ENCODE results near the gene HECW1. TPM values are rescaled to one million over a fixed set of nuclear protein-coding genes. Genes with fewer than 3 reads are reported as not detected.

Gene HECW1
- total RNA-seq, 3 donors from 2014 or later, result 0.76 to 1.6 (median 1.2) TPM

- no peak overlapping the region for H3K4me3 ChIP-seq
- TF ChIP-seq, protein P1, sequence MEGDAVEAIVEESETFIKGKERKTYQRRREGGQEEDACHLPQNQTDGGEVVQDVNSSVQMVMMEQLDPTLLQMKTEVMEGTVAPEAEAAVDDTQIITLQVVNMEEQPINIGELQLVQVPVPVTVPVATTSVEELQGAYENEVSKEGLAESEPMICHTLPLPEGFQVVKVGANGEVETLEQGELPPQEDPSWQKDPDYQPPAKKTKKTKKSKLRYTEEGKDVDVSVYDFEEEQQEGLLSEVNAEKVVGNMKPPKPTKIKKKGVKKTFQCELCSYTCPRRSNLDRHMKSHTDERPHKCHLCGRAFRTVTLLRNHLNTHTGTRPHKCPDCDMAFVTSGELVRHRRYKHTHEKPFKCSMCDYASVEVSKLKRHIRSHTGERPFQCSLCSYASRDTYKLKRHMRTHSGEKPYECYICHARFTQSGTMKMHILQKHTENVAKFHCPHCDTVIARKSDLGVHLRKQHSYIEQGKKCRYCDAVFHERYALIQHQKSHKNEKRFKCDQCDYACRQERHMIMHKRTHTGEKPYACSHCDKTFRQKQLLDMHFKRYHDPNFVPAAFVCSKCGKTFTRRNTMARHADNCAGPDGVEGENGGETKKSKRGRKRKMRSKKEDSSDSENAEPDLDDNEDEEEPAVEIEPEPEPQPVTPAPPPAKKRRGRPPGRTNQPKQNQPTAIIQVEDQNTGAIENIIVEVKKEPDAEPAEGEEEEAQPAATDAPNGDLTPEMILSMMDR (IDR thresholded peaks at IDR 0.05), result no peak
- DNase-seq (no peak), ATAC-seq (no peak)
- H3K4me1 ChIP-seq (ENCODE audit: low read depth), result no peaks in the 10 kb centered on the region
- H3K9me3 ChIP-seq, result no peaks in the 10 kb centered on the region
- H3K36me3 ChIP-seq (ENCODE audit: low read depth), result no peaks in the 10 kb centered on the region
- intact Hi-C loops (cut with DNase I, micrococcal nuclease), result no loop called here
These were observed 356.6 kb downstream of the HECW1 start for GRCh38 chr7:43469051-43469450.

- no peaks in the 10 kb centered on the region for H3K36me3 ChIP-seq (ENCODE audit: low read depth)
- no peak for ATAC-seq
These were observed 357.7 kb downstream of the HECW1 start for GRCh38 chr7:43470110-43470509.

DNA sequence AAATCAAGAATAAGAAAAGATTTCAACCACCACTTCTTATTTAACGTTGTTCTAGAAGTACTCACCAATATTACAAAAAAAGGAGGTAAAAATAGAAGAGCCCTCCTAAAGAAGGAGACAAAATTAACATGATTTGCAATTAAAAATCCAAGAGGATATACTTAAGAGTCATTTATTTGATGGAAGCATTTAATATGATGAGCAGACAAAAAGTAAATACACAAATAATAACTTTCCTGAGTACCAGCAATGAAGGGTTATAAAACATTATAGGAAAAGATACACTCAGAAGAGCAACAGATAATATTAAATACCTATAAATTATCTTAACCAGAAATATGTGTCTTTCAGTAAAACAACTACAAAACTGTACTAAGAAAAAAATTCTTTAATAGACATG, 363.5 kb downstream of the HECW1 start:
- DNase-seq (no peak), ATAC-seq (no peak)
- TF ChIP-seq, protein P1 (IDR thresholded peaks at IDR 0.05), result no peak
- H3K9me3 ChIP-seq, result no peaks in the 10 kb centered on the region
- no peaks in the 10 kb centered on the region for H3K4me1 ChIP-seq (ENCODE audit: low read depth)
- intact Hi-C loops (cut with DNase I, micrococcal nuclease), result no loop called here
- no peaks in the 10 kb centered on the region for H3K36me3 ChIP-seq (ENCODE audit: low read depth)
- H3K4me3 ChIP-seq, result no peak overlapping the region

More at GRCh38 chr7:43470110-43470509, 357.7 kb downstream of the HECW1 start:
- no peaks in the 10 kb centered on the region for H3K9me3 ChIP-seq
- no peaks in the 10 kb centered on the region for H3K4me1 ChIP-seq (ENCODE audit: low read depth)
- no peak overlapping the region for H3K4me3 ChIP-seq
- TF ChIP-seq, protein P1 (IDR thresholded peaks at IDR 0.05), result no peak
- no peak for DNase-seq
- intact Hi-C loops (cut with DNase I, micrococcal nuclease), result no loop called here

- TF ChIP-seq, protein P1 (IDR thresholded peaks at IDR 0.05), result no peak
- H3K4me1 ChIP-seq (ENCODE audit: low read depth), result no peaks in the 10 kb centered on the region
- no peak for ATAC-seq
These were observed 364.4 kb downstream of the HECW1 start for GRCh38 chr7:43476896-43477295.

DNA sequence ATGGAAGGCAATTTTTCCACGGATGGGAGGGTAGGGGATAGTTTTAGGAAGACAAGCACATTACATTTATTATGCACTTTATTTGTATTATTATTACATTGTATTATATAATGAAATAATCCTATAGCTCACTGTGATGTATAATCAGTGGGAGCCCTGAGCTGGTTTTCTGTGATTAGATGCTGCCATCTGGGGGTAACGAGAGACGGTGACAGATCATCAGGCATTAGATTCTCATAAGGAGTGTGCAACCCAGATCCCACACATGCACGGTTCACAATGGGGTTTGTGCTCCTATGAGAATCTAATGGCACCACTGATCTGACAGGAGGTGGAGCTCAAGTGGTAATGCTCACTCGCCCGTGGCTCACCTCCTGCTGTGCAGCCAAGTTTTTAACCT, 366.6 kb downstream of the HECW1 start:
- DNase-seq (no peak), ATAC-seq (no peak)
- H3K36me3 ChIP-seq (ENCODE audit: low read depth), result no peaks in the 10 kb centered on the region
- no peaks in the 10 kb centered on the region for H3K4me1 ChIP-seq (ENCODE audit: low read depth)
- intact Hi-C loops (cut with DNase I, micrococcal nuclease), result no loop called here
- TF ChIP-seq, protein P1 (IDR thresholded peaks at IDR 0.05), result no peak
- H3K9me3 ChIP-seq, result no peaks in the 10 kb centered on the region
- H3K4me3 ChIP-seq, result no peak overlapping the region

More at GRCh38 chr7:43476896-43477295, 364.4 kb downstream of the HECW1 start:
- no peaks in the 10 kb centered on the region for H3K9me3 ChIP-seq
- no peaks in the 10 kb centered on the region for H3K36me3 ChIP-seq (ENCODE audit: low read depth)
- no peak overlapping the region for H3K4me3 ChIP-seq
- intact Hi-C loops (cut with DNase I, micrococcal nuclease), result no loop called here
- no peak for DNase-seq

GRCh38 chr7:43479543-43479942, 367.1 kb downstream of the HECW1 start:
- H3K4me3 ChIP-seq, result no peak overlapping the region
- DNase-seq (no peak), ATAC-seq (no peak)
- H3K4me1 ChIP-seq (ENCODE audit: low read depth), result no peaks in the 10 kb centered on the region
- H3K9me3 ChIP-seq, result no peaks in the 10 kb centered on the region
- TF ChIP-seq, protein P1 (IDR thresholded peaks at IDR 0.05), result no peak
- intact Hi-C loops (cut with DNase I, micrococcal nuclease), result no loop called here
- no peaks in the 10 kb centered on the region for H3K36me3 ChIP-seq (ENCODE audit: low read depth)
